ENCODE measurements around the gene MAPK4.

GRCh38 chr18:50724751-50725151 is 164.9 kb downstream of the MAPK4 start:
- TF ChIP-seq RCOR1 (IDR thresholded peaks at IDR 0.05; ENCODE audit: insufficient replicate concordance, low read length): no peak
- TF ChIP-seq POLR2A (IDR thresholded peaks at IDR 0.05; ENCODE audit: low read depth, low read length): no peak
- TF ChIP-seq CTCF (conservative IDR thresholded peaks at IDR 0.05; ENCODE audit: low read depth, low read length): no peak
- TF ChIP-seq MXI1 (IDR thresholded peaks at IDR 0.05; ENCODE audit: borderline replicate concordance, low read depth, low read length): no peak
- TF ChIP-seq, protein P1, sequence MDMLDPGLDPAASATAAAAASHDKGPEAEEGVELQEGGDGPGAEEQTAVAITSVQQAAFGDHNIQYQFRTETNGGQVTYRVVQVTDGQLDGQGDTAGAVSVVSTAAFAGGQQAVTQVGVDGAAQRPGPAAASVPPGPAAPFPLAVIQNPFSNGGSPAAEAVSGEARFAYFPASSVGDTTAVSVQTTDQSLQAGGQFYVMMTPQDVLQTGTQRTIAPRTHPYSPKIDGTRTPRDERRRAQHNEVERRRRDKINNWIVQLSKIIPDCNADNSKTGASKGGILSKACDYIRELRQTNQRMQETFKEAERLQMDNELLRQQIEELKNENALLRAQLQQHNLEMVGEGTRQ (IDR thresholded peaks at IDR 0.05; ENCODE audit: low read depth, low read length): no peak
- no peak for TF ChIP-seq SMC3 (IDR thresholded peaks at IDR 0.05; ENCODE audit: low read depth, low read length)
- TF ChIP-seq RFX5 (IDR thresholded peaks at IDR 0.05; ENCODE audit: low read depth, low read length): no peak
